Activated naive CD4-positive, alpha-beta T cell treated with anti-CD3 and anti-CD28 coated beads for 36 hours (primary cell): ENCODE measurements around the gene UBE2L3. TPM values are rescaled to one million over a fixed set of nuclear protein-coding genes. Genes with fewer than 3 reads are reported as not detected.
A peak's percentile ranks its signal among the peaks of the same experiment; 100 is the strongest.
"Not testable (repeated sequence)": the region's sequence is repeated elsewhere in the genome, so short reads cannot be mapped to it uniquely, and the experiment has no call there.

Source experiments
- CTCF ChIA-PET: fragments of 350-600 bp; sonication (Branson Sonifier 250); formaldehyde crosslinking; loops from one replicate; lab custom pipeline; 2021; ENCODE audit warnings: antibody characterized with exemption; lab: Charles Lee
- DNase-seq: peaks from one replicate; pipeline ENCODE4 v3.0.0-alpha.2; 2020
- H3K27ac Mint-ChIP-seq: one replicate; pipeline ENCODE4 v1.8.0; 2021; ENCODE audit warnings: mild to moderate bottlenecking, mixed read lengths
- H3K27me3 Mint-ChIP-seq: one replicate; pipeline ENCODE4 v1.8.0; 2021; ENCODE audit warnings: low read depth, mixed read lengths
- H3K36me3 Mint-ChIP-seq: one replicate; pipeline ENCODE4 v1.8.0; 2021; ENCODE audit warnings: low read depth, mixed read lengths
- H3K4me1 Mint-ChIP-seq: one replicate; pipeline ENCODE4 v1.8.0; 2021; ENCODE audit warnings: low read depth, mixed read lengths
- H3K4me3 Mint-ChIP-seq: one replicate; pipeline ENCODE4 v1.8.0; 2021; ENCODE audit warnings: mild to moderate bottlenecking, moderate library complexity, mixed read lengths
- H3K9me3 Mint-ChIP-seq: one replicate; pipeline ENCODE4 v1.8.0; 2021; ENCODE audit warnings: mixed read lengths
- intact Hi-C: fragments of 100-400 bp; cut with micrococcal nuclease; formaldehyde crosslinking; loops from one replicate; pipeline ENCODE4 v1.15.1; 2023
- total RNA-seq, 2 experiments: library from RNA; stranded (reverse); gene quantifications; one replicate each; pipeline ENCODE4 v1.2.3, GENCODE V29; 2021

UBE2L3 gene
- total RNA-seq, 2 experiments from 2014 or later = 49.1 to 50.1 TPM

GRCh38 chr22:21643533-21644357, 76.2 kb downstream of the UBE2L3 start:
- Mint-ChIP-seq H3K4me3 (peak overlapping the region; percentile 90), H3K27ac (peak overlapping the region; percentile 73), H3K27me3 (no peaks in the 10 kb centered on the region), H3K36me3 (peaks cover 25% of the 10 kb centered on the region), H3K9me3 (no peaks in the 10 kb centered on the region), H3K4me1 (peaks cover 30% of the 10 kb centered on the region)
- intact Hi-C loops = loop anchor here (1.0 kb wide), 1 partner anchor 13 kb away; no protein-coding TSS in a partner anchor
- peak; percentile 25 for DNase-seq
- CTCF ChIA-PET = interaction anchor here (1.2 to 12.4 kb wide), 7 partner anchors 13 to 71 kb away, joined by 3 to 208 read pairs (median 7); partner anchors contain the start of genes CCDC116 and YDJC

- Mint-ChIP-seq H3K4me1 (peaks cover 34% of the 10 kb centered on the region), H3K36me3 (peaks cover 33% of the 10 kb centered on the region)
- H3K4me3 Mint-ChIP-seq, intact Hi-C loops, H3K9me3 Mint-ChIP-seq, H3K27ac Mint-ChIP-seq, DNase-seq, H3K27me3 Mint-ChIP-seq: not testable (repeated sequence)
- CTCF ChIA-PET = interaction anchor here (1.0 to 12.4 kb wide), 6 partner anchors 9 to 269 kb away, joined by 3 to 208 read pairs (median 6); partner anchors contain the start of genes CCDC116 and YDJC
Measured at GRCh38 chr22:21645513-21645912, 78.0 kb downstream of the UBE2L3 start.

GRCh38 chr22:21646608-21647590, 79.4 kb downstream of the UBE2L3 start:
- intact Hi-C loops = no loop called here
- DNase-seq = peak; percentile 91
- H3K36me3 Mint-ChIP-seq = peaks cover 33% of the 10 kb centered on the region
- no peak overlapping the region for H3K4me3 Mint-ChIP-seq
- peaks cover 37% of the 10 kb centered on the region for H3K4me1 Mint-ChIP-seq
- H3K27me3 Mint-ChIP-seq = no peaks in the 10 kb centered on the region
- H3K9me3 Mint-ChIP-seq = no peaks in the 10 kb centered on the region
- H3K27ac Mint-ChIP-seq = no peak overlapping the region
- CTCF ChIA-PET = interaction anchor here (0.7 to 12.4 kb wide), 13 partner anchors 10 to 80 kb away, joined by 3 to 208 read pairs (median 5); partner anchors contain the start of genes CCDC116 and YDJC

DNA sequence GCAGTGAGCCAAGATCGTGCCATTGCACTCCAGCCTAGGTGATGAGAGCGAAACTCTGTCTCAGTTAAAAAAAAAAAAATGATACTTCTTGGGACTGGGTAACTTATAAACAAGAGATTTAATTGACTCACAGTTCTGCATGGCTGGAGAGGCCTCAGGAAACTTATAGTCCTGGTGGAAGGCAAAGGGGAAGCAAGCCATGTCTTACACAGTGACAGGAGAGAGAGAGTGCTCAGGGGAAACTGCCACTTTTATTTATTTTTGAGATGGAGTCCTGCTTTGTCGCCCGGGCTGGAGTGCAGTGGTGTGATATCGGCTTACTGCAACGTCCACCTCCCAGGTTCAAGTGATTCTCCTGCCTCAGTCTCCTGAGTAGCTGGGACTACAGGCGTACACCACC, 82.8 kb downstream of the UBE2L3 start:
- no peak overlapping the region for H3K27ac Mint-ChIP-seq
- no peak overlapping the region for H3K4me3 Mint-ChIP-seq
- peaks cover 25% of the 10 kb centered on the region for H3K4me1 Mint-ChIP-seq
- H3K27me3 Mint-ChIP-seq = no peaks in the 10 kb centered on the region
- H3K9me3 Mint-ChIP-seq = no peaks in the 10 kb centered on the region
- DNase-seq = no peak
- CTCF ChIA-PET = interaction anchor here (12.4 kb wide), 1 partner anchor 22 kb away, joined by 208 read pairs; the partner anchor contains the start of genes CCDC116 and YDJC
- intact Hi-C loops = loop anchor here (5.0 to 10.0 kb wide), 2 partner anchors 33 to 55 kb away; no protein-coding TSS in a partner anchor
- H3K36me3 Mint-ChIP-seq = peaks cover 25% of the 10 kb centered on the region

- Mint-ChIP-seq H3K36me3 (peaks cover 21% of the 10 kb centered on the region), H3K27me3 (no peaks in the 10 kb centered on the region), H3K27ac (peak overlapping the region; percentile 75), H3K9me3 (no peaks in the 10 kb centered on the region), H3K4me3 (peak overlapping the region; percentile 88), H3K4me1 (peaks cover 23% of the 10 kb centered on the region)
- intact Hi-C loops = loop anchor here (5.0 to 10.0 kb wide), 2 partner anchors 34 to 56 kb away; no protein-coding TSS in a partner anchor
- CTCF ChIA-PET = interaction anchor here (0.7 to 2.6 kb wide), 2 partner anchors 8 to 129 kb away, joined by 4 to 10 read pairs; partner anchors contain the start of gene SDF2L1
- no peak for DNase-seq
Measured at GRCh38 chr22:21650823-21651520, 83.5 kb downstream of the UBE2L3 start.

DNA sequence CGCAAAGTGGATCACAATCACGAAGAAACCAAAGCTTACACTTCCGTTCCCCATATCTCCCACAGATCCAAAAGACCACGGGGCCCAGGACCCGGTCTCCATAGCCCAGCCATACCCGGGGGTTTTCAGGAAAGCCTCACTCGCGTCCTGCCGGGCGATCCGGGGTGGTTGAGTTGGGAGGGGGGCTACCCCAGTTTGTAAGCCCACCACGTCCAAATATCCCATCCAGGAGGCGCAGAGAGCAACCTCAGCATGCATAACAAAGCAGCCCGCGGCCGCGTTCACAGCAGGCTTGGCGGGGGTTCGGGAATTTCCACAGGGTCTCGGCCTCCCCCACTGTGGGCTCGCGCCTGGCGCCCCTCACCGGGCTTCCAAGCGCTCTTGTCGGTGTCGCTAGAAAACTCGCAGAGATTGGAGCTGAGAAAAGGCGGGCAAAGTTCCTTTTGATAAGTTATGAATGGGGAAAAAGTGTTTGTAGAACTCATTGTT, 84.1 kb downstream of the UBE2L3 start:
- peak; percentile 23 for DNase-seq
- Mint-ChIP-seq H3K27ac (peak overlapping the region; percentile 75), H3K4me3 (peak overlapping the region; percentile 88), H3K27me3 (no peaks in the 10 kb centered on the region), H3K9me3 (no peaks in the 10 kb centered on the region), H3K4me1 (peaks cover 22% of the 10 kb centered on the region), H3K36me3 (peaks cover 15% of the 10 kb centered on the region)
- CTCF ChIA-PET = interaction anchor here (0.7 to 2.6 kb wide), 2 partner anchors 9 to 129 kb away, joined by 4 to 10 read pairs; partner anchors contain the start of gene SDF2L1
- intact Hi-C loops = loop anchor here (1.0 to 10.0 kb wide), 4 partner anchors 9 to 57 kb away; partner anchors contain the start of gene SDF2L1

DNA sequence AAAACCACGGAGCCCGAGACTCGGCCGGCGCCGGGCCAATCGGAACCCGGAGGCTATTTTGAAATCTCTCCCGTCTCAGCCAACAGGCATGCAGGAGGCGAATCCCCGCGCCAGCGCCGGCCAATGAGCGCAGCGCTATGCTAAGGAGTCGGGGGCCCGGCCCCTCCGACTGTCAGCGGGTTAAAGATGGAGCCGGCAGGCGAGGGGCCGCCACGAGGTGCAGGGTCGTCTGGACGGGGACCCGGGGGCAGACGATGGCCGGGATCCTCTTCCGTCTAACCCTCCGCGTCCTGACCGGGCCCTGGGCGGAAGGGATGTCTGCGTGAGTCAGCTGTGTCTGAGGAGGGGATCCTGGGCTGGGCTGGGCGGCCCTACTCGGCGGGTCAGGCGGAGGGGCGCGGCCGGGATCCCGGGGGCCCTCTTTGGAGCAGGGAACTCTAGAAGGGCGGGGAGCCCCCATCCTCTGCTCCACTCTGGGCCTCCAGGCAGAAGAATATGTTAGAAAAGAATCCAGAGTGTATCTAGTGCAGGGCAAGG, 84.6 kb downstream of the UBE2L3 start:
- Mint-ChIP-seq H3K27ac (peak overlapping the region; percentile 75), H3K4me1 (peaks cover 25% of the 10 kb centered on the region), H3K4me3 (peak overlapping the region; percentile 88), H3K36me3 (peaks cover 13% of the 10 kb centered on the region), H3K9me3 (no peaks in the 10 kb centered on the region), H3K27me3 (no peaks in the 10 kb centered on the region)
- intact Hi-C loops = loop anchor here (1.0 to 10.0 kb wide), 4 partner anchors 10 to 57 kb away; partner anchors contain the start of gene SDF2L1
- CTCF ChIA-PET = interaction anchor here (2.6 kb wide), 1 partner anchor 10 kb away, joined by 10 read pairs; the partner anchor contains the start of gene SDF2L1
- peak; percentile 94 for DNase-seq

GRCh38 chr22:21652547-21653545, 85.3 kb downstream of the UBE2L3 start:
- Mint-ChIP-seq H3K9me3 (no peaks in the 10 kb centered on the region), H3K27ac (no peak overlapping the region), H3K4me1 (peaks cover 26% of the 10 kb centered on the region), H3K27me3 (no peaks in the 10 kb centered on the region), H3K4me3 (peak overlapping the region; percentile 88), H3K36me3 (peaks cover 12% of the 10 kb centered on the region)
- intact Hi-C loops = loop anchor here (1.0 to 10.0 kb wide), 4 partner anchors 11 to 58 kb away; partner anchors contain the start of gene SDF2L1
- no peak for DNase-seq
- CTCF ChIA-PET = interaction anchor here (1.1 to 2.6 kb wide), 2 partner anchors 10 to 285 kb away, joined by 3 to 10 read pairs; partner anchors contain the start of gene SDF2L1

DNA sequence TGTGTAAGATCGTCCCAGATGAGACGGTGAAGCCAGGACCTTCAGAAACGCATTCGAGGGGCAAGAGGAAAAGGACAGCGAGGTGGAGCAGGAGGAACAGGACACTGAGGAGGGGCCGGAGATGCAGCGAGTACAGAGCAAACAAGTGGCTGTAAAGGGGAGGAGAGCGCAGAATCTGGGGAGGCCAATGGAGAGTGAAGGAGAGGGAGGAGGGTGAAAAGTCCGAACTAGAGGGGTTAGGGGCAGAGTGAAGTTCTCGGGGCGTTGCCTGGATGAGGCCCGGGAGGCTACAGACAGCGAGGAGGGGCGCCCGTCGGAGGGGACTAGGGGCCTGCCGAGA, 89.5 kb downstream of the UBE2L3 start:
- Mint-ChIP-seq H3K27me3 (no peaks in the 10 kb centered on the region), H3K27ac (no peak overlapping the region), H3K4me3 (peak overlapping the region; percentile 67), H3K4me1 (peaks cover 13% of the 10 kb centered on the region), H3K36me3 (peaks cover 2% of the 10 kb centered on the region), H3K9me3 (no peaks in the 10 kb centered on the region)
- intact Hi-C loops = loop anchor here (10.0 kb wide), 1 partner anchor 62 kb away; no protein-coding TSS in a partner anchor
- no peak for DNase-seq
- CTCF ChIA-PET = interaction anchor here (0.6 to 1.2 kb wide), 4 partner anchors 11 to 756 kb away, joined by 3 to 9 read pairs (median 4); no protein-coding TSS in a partner anchor
